CD14-positive monocyte (primary cell): ENCODE results near the gene CADM4. TPM values are rescaled to one million over a fixed set of nuclear protein-coding genes. Genes with fewer than 3 reads are reported as not detected.

Experiments used
- DNase-seq, 3 donors: peaks; one replicate each; pipeline ENCODE4 v3.0.0-alpha.2; 2011 to 2022
- H2AFZ ChIP-seq: 2 replicates; pipeline ENCODE4 v1.6.0; 2012; ENCODE audit warnings: mild to moderate bottlenecking, low read depth, low read length, inconsistent platforms; ENCODE audit not compliant: insufficient read depth, poor library complexity, severe bottlenecking
- H3K27ac ChIP-seq, 2 donors: 1 replicate in 1 of 2; 2 replicates in 1 of 2; pipeline ENCODE4 v1.5.1; 2012 to 2013; ENCODE audit warnings: low read length in 2 of 2, control low read depth in 1 of 2, inconsistent platforms in 1 of 2, low read depth in 1 of 2, mild to moderate bottlenecking in 1 of 2
- H3K27me3 ChIP-seq, 2 donors: one replicate each; pipeline versions ENCODE4 v1.6.0 to v1.6.1; 2011 to 2013; ENCODE audit warnings: low read length in 2 of 2; ENCODE audit not compliant: control insufficient read depth in 2 of 2, insufficient read depth in 2 of 2
- H3K36me3 ChIP-seq, 2 donors: replicated peaks in 1 of 2; 1 replicate in 1 of 2; 2 replicates in 1 of 2; pipeline versions ENCODE4 v1.5.1 to v1.6.1; 2012 to 2013; ENCODE audit warnings: low read length in 2 of 2, control low read depth in 1 of 2, inconsistent platforms in 1 of 2, mild to moderate bottlenecking in 1 of 2; ENCODE audit not compliant: insufficient read depth in 2 of 2, control insufficient read depth in 1 of 2
- H3K4me1 ChIP-seq, 2 donors: 1 replicate in 1 of 2; 2 replicates in 1 of 2; pipeline versions ENCODE4 v1.5.1 to v1.6.1; 2012 to 2013; ENCODE audit warnings: low read length in 2 of 2, control low read depth in 1 of 2, inconsistent platforms in 1 of 2, mild to moderate bottlenecking in 1 of 2, moderate library complexity in 1 of 2; ENCODE audit not compliant: insufficient read depth in 2 of 2, control insufficient read depth in 1 of 2
- H3K4me2 ChIP-seq: replicated peaks from 2 replicates; pipeline ENCODE3; 2012; ENCODE audit warnings: low read length, moderate library complexity, mild to moderate bottlenecking; ENCODE audit not compliant: poor library complexity, severe bottlenecking; ENCODE audit errors: extremely low read depth
- H3K4me3 ChIP-seq, 3 experiments: fragments of 200-600 bp in 1 of 3; sonication (generic) in 1 of 3; replicated peaks in 1 of 3; 1 replicate in 2 of 3; 2 replicates in 1 of 3; pipeline ENCODE4 v1.5.1; 2011 to 2013; ENCODE audit warnings: low read length in 3 of 3, mild to moderate bottlenecking in 3 of 3, control low read depth in 2 of 3, low read depth in 2 of 3, inconsistent platforms in 1 of 3, moderate library complexity in 1 of 3
- H3K79me2 ChIP-seq: 2 replicates; pipeline ENCODE4 v1.6.0; 2012; ENCODE audit warnings: mild to moderate bottlenecking, control low read depth, inconsistent platforms, low read length, moderate library complexity; ENCODE audit not compliant: insufficient read depth
- H3K9ac ChIP-seq: 2 replicates; pipeline ENCODE4 v1.6.0; 2017; ENCODE audit warnings: low read length, mild to moderate bottlenecking; ENCODE audit not compliant: insufficient read depth, poor library complexity, severe bottlenecking
- H3K9me3 ChIP-seq, 2 donors: replicated peaks in 1 of 2; 1 replicate in 1 of 2; 2 replicates in 1 of 2; pipeline versions ENCODE4 v1.5.1 to v1.6.1; 2012 to 2013; ENCODE audit warnings: low read length in 2 of 2, control low read depth in 1 of 2; ENCODE audit not compliant: control insufficient read depth in 1 of 2, insufficient read depth in 1 of 2
- H4K20me1 ChIP-seq: 2 replicates; pipeline ENCODE4 v1.6.0; 2012; ENCODE audit warnings: mild to moderate bottlenecking, low read length, control low read depth, moderate library complexity; ENCODE audit not compliant: insufficient read depth
- H3K27ac Mint-ChIP-seq, 7 donors: one replicate each; pipeline ENCODE4 v1.8.0; 2020; ENCODE audit warnings: mild to moderate bottlenecking in 7 of 7, mixed read lengths in 7 of 7, moderate library complexity in 6 of 7, inconsistent platforms in 2 of 7
- H3K27me3 Mint-ChIP-seq, 3 donors: one replicate each; pipeline ENCODE4 v1.8.0; 2021 to 2022; ENCODE audit warnings: low read depth in 3 of 3, mild to moderate bottlenecking in 3 of 3, mixed read lengths in 3 of 3, moderate library complexity in 3 of 3, inconsistent platforms in 1 of 3
- H3K36me3 Mint-ChIP-seq, 2 donors: one replicate each; pipeline ENCODE4 v1.8.0; 2020; ENCODE audit warnings: mixed read lengths in 2 of 2, inconsistent platforms in 1 of 2, mild to moderate bottlenecking in 1 of 2
- H3K4me1 Mint-ChIP-seq: one replicate; pipeline ENCODE4 v1.8.0; 2020; ENCODE audit warnings: mild to moderate bottlenecking, mixed read lengths
- H3K4me3 Mint-ChIP-seq, 2 donors: one replicate each; pipeline ENCODE4 v1.8.0; 2020; ENCODE audit warnings: mild to moderate bottlenecking in 2 of 2, mixed read lengths in 2 of 2, moderate library complexity in 1 of 2
- H3K9me3 Mint-ChIP-seq, 7 donors: one replicate each; pipeline ENCODE4 v1.8.0; 2020 to 2022; ENCODE audit warnings: mixed read lengths in 7 of 7, mild to moderate bottlenecking in 6 of 7, moderate library complexity in 6 of 7, inconsistent platforms in 2 of 7
- CTCF ChIP-seq: fragments of 200-600 bp; IDR thresholded peaks from one replicate; pipeline ENCODE4 v1.8.0; 2022; ENCODE audit warnings: antibody characterized with exemption, mild to moderate bottlenecking
- WGBS: methylation state at CpG from one replicate; pipeline ENCODE4 v1.1.5; 2013; ENCODE audit warnings: missing lambda C conversion rate; ENCODE audit not compliant: insufficient coverage; 5-methylcytosine and 5-hydroxymethylcytosine counted together
- intact Hi-C, 2 donors: fragments of 100-400 bp; cut with micrococcal nuclease; formaldehyde crosslinking; loops; one replicate each; pipeline versions ENCODE4 v1.15.0 to v1.15.1; 2023
- polyA plus RNA-seq, 3 donors: library from polyadenylated mRNA; depleted of rRNA in 1 of 3; unstranded in 2 of 3; stranded (reverse) in 1 of 3; fragments of 300-500 nt in 2 of 3; fragments of >200 nt in 1 of 3; fragmentation: Illumina TruSeq in 2 of 3; gene quantifications; 1 replicate in 2 of 3; 2 replicates in 1 of 3; pipeline ENCODE4 v1.2.3, GENCODE V29; 2012 to 2021

The CADM4 gene
- polyA plus RNA-seq, 3 donors: 0.10 to 0.91 (median 0.31) TPM

GRCh38 chr19:43611788-43612187 is 27.9 kb downstream of the CADM4 start, which contains the start of gene SRRM5:
TSS of gene SRRM5 (plus strand) at chr19:43612088. CDS start at chr19:43612122, 34 bp downstream.
- Histone ChIP-seq H3K9ac (no peak within 1 kb of the TSS), H4K20me1 (no peaks in the 10 kb centered on the region), H3K27me3 (no peaks in the 10 kb centered on the region), H3K79me2 (no peaks in the 10 kb centered on the region), H3K4me2 (no peak within 1 kb of the TSS), H2AFZ (no peak within 1 kb of the TSS), H3K9me3 (no peaks in the 10 kb centered on the region), H3K4me1 (peaks cover 6 to 11% of the 10 kb centered on the region in 2 donors), H3K36me3 (no peaks in the 10 kb centered on the region), H3K27ac (no peak within 1 kb of the TSS), H3K4me3 (no peak within 1 kb of the TSS)
- Mint-ChIP-seq H3K4me1 (peaks cover 9% of the 10 kb centered on the region), H3K4me3 (no peak within 1 kb of the TSS), H3K27me3 (peaks cover 0 to 5% (median 0%) of the 10 kb centered on the region in 3 donors), H3K36me3 (peaks cover 34 to 35% of the 10 kb centered on the region in 2 donors), H3K9me3 (peaks cover 0 to 6% (median 0%) of the 10 kb centered on the region in 7 donors), H3K27ac (no peak within 1 kb of the TSS)
- intact Hi-C loops: no loop called here
- 100% methylated on average over 3 of the region's 3 CpGs for WGBS
- no peak for DNase-seq
- TF ChIP-seq CTCF: no peak

GRCh38 chr19:43610493-43610892 is 29.2 kb downstream of the CADM4 start:
- H3K4me3 Mint-ChIP-seq: no peak overlapping the region
- Histone ChIP-seq H2AFZ (no peak overlapping the region), H3K9ac (no peak overlapping the region), H3K4me3 (no peak overlapping the region), H3K4me1 (peaks cover 6 to 11% of the 10 kb centered on the region in 2 donors), H3K4me2 (no peak overlapping the region), H3K9me3 (no peaks in the 10 kb centered on the region), H3K79me2 (no peaks in the 10 kb centered on the region), H3K27ac (no peak overlapping the region), H3K27me3 (no peaks in the 10 kb centered on the region), H4K20me1 (no peaks in the 10 kb centered on the region), H3K36me3 (no peaks in the 10 kb centered on the region)
- peaks cover 0 to 5% (median 0%) of the 10 kb centered on the region in 3 donors for H3K27me3 Mint-ChIP-seq
- TF ChIP-seq CTCF: no peak
- intact Hi-C loops: no loop called here
- H3K27ac Mint-ChIP-seq: peak overlapping the region in 1 of 7 donors; percentile 28
- H3K9me3 Mint-ChIP-seq: peaks cover 0 to 6% (median 0%) of the 10 kb centered on the region in 7 donors
- peaks cover 9% of the 10 kb centered on the region for H3K4me1 Mint-ChIP-seq
- WGBS: 73% methylated on average over 1 of the region's 3 CpGs
- DNase-seq: no peak
- H3K36me3 Mint-ChIP-seq: peaks cover 34 to 36% of the 10 kb centered on the region in 2 donors
